T-helper 17 cell (primary cell): ENCODE measurements around the gene LYSMD1. TPM values are rescaled to one million over a fixed set of nuclear protein-coding genes. Genes with fewer than 3 reads are reported as not detected.
"Not testable (repeated sequence)": the region's sequence is repeated elsewhere in the genome, so short reads cannot be mapped to it uniquely, and the experiment has no call there.

Source experiments
- ATAC-seq: fragments of 150-1000 bp; cut with Tn5 transposase; 2 replicates; pipeline ENCODE4 v1.10.0; 2021; ENCODE audit warnings: mild to moderate bottlenecking, moderate library complexity
- DNase-seq, 3 donors: peaks; one replicate each; pipeline versions ENCODE4 v3.0.0 to v3.0.0-alpha.2; 2020 to 2021
- H3K9me3 ChIP-seq: one replicate; pipeline ENCODE4 v1.7.0; 2013; ENCODE audit warnings: low read length, mild to moderate bottlenecking; ENCODE audit not compliant: control insufficient read depth, poor library complexity, severe bottlenecking
- H3K27ac Mint-ChIP-seq: one replicate; pipeline ENCODE4 v1.8.0; 2022; ENCODE audit warnings: mild to moderate bottlenecking, moderate library complexity, mixed read lengths
- H3K27me3 Mint-ChIP-seq: one replicate; pipeline ENCODE4 v1.8.0; 2022; ENCODE audit warnings: mixed read lengths
- H3K36me3 Mint-ChIP-seq: one replicate; pipeline ENCODE4 v1.8.0; 2022; ENCODE audit warnings: low read depth, mixed read lengths
- H3K4me1 Mint-ChIP-seq: one replicate; pipeline ENCODE4 v1.8.0; 2022; ENCODE audit warnings: mild to moderate bottlenecking, mixed read lengths
- H3K4me3 Mint-ChIP-seq: one replicate; pipeline ENCODE4 v1.8.0; 2022; ENCODE audit warnings: mild to moderate bottlenecking, moderate library complexity, mixed read lengths
- total RNA-seq, 4 donors: library from RNA in 2 of 4; stranded (reverse) in 2 of 4; gene quantifications; one replicate each; pipeline ENCODE4 v1.2.3 and lab custom pipeline; 2022 to 2026

Gene LYSMD1
- total RNA-seq, 2 donors from 2014 or later = 0.39 to 0.70 TPM

DNA sequence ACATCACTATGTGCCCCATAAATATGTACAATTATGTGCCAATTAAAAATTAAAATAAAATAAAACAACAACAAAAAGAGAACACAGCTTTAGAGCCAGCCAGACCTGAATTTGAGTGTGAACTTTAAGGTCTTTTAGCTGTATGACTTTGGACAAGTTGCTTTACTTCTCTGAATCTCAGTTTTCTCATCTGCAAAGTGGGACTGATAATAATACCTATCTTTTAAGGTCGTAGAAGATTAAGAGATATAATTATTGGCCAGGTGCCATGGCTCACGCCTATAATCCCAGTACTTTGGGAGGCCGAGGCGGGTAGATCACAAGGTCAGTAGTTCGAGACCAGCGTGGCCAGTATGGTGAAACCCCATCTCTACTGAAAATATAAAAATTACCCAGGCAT lies 27.6 kb upstream of the LYSMD1 start:
- DNase-seq = no peak
- Mint-ChIP-seq H3K4me1 (peaks cover 29% of the 10 kb centered on the region), H3K27me3 (no peaks in the 10 kb centered on the region), H3K36me3 (peaks cover 5% of the 10 kb centered on the region), H3K27ac (no peak overlapping the region), H3K4me3 (no peak overlapping the region)
- no peak for ATAC-seq
- H3K9me3 ChIP-seq = no peaks in the 10 kb centered on the region

- no peak for DNase-seq
- H3K27ac Mint-ChIP-seq = no peak overlapping the region
- H3K4me1 Mint-ChIP-seq = peaks cover 26% of the 10 kb centered on the region
- ATAC-seq = no peak
- no peaks in the 10 kb centered on the region for H3K27me3 Mint-ChIP-seq
- peaks cover 4% of the 10 kb centered on the region for H3K36me3 Mint-ChIP-seq
- H3K9me3 ChIP-seq = no peaks in the 10 kb centered on the region
- H3K4me3 Mint-ChIP-seq = peak overlapping the region; percentile 52
Measured at GRCh38 chr1:151192047-151192446, 26.3 kb upstream of the LYSMD1 start.

DNA sequence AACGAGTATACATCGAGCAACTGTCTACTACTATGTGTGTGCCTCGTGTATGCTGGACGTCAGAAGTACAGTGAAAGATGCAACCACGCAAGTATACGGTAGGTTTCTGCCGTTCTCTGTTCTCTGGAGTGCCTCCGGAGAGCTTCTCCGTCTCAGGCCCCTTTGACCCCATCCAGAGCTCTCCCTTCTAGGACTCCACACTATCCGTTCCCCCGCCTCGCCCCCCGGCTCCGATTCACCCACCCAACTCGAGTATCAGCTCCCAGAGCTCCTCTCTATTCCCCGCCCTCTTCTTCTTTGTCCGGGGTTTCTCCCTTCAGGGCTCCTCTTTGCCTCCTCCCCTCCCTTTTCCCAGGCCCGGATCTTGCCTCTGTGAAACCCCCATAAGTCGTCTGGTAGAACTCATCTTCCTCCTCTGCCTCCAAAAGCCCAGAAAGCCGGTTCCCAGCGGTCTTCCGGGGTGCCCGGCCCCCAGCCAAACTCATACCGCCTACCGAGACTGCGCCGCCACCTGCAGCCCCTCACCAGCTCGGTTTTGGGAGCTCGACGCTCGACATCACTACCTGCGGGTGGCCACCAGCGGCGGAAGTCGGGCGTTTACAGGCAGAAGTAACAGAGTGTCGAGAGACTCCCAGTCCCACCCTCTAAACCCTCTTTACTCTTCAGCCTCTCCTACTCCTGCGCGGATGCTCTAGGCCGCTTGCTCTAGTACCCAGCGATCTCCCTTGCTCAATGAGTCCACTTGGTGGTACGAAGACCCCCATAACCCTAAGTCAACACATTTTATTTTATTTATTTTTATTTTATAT lies 24.1 kb upstream of the LYSMD1 start, which contains the start of gene VPS72:
VPS72 (minus strand) TSS at position 561 of the 809 bp plus-strand sequence; CDS start at position 485, 76 bp downstream.
- H3K27me3 Mint-ChIP-seq = no peaks in the 10 kb centered on the region
- H3K9me3 ChIP-seq = no peaks in the 10 kb centered on the region
- DNase-seq (peak; percentile 71 to 79 (median 74)), ATAC-seq (peak; percentile 95)
- peak within 1 kb of the TSS; percentile 100 for H3K27ac Mint-ChIP-seq
- H3K36me3 Mint-ChIP-seq = peaks cover 4% of the 10 kb centered on the region
- H3K4me3 Mint-ChIP-seq = peak within 1 kb of the TSS; percentile 100
- peaks cover 26% of the 10 kb centered on the region for H3K4me1 Mint-ChIP-seq

DNA sequence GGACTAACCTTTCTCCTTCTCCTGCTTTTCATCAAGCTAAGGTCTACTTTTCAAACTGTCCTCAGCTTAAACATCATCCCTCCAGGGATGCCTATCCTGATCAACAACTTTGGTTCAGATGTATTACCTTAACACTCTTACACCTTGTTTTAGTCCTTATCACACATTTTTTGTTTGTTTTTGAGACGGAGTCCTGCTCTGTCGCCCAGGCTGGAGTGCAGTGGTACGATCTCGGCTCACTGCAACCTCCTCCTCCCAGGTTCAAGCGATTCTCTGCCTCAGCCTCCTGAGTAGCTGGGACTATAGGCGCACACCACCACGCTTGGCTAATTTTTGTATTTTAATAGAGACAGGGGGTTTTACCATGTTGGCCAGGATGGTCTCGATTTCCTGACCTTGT lies 23.0 kb upstream of the LYSMD1 start:
- ATAC-seq, H3K9me3 ChIP-seq, H3K27me3 Mint-ChIP-seq, DNase-seq, H3K36me3 Mint-ChIP-seq: not testable (repeated sequence)
- Mint-ChIP-seq H3K4me1 (peaks cover 26% of the 10 kb centered on the region), H3K27ac (peak overlapping the region; percentile 100), H3K4me3 (peak overlapping the region; percentile 100)

DNA sequence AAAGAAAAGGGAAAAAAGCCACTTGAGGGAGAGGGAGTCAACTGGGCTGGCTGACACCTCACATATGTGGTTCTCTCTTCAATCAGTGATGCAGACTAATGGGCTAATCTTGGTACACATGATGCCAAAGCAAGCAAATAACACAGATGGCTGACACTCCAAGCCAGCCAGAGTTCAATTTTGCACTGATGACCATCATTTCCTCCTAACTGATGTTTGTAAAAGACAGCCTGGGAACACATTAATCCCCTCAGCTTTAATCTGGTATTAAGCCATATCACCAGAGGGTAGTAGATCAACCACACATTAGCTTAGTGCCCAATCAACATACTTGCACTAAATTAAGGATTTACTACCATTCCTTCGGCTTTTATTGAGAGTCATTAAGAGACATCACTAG lies 21.5 kb upstream of the LYSMD1 start:
- Mint-ChIP-seq H3K36me3 (peaks cover 15% of the 10 kb centered on the region), H3K4me3 (no peak overlapping the region), H3K27ac (no peak overlapping the region), H3K27me3 (no peaks in the 10 kb centered on the region), H3K4me1 (peaks cover 32% of the 10 kb centered on the region)
- DNase-seq (no peak), ATAC-seq (no peak)
- no peaks in the 10 kb centered on the region for H3K9me3 ChIP-seq

DNA sequence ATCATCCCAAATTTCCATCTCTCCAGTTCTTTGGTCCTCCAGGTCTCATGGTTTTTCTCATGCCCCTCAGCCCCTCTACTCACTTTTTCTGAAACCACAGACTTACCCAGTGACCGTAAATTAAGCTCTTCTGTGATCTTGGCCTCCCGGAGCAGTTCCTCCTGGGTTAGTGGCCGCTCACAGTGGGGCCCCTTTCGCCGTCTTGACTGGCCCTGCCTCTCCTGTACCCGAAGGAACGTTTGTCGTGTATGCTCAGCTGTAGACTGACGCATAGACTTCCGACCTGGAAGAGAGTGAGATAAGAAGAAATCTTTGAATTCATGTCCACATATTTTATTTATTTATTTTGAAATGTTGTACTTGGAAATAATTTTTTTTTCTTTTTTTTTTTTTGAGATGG lies 18.5 kb upstream of the LYSMD1 start:
- Mint-ChIP-seq H3K4me1 (peaks cover 24% of the 10 kb centered on the region), H3K36me3 (peaks cover 24% of the 10 kb centered on the region)

GRCh38 chr1:151176514-151177045 lies 10.9 kb upstream of the LYSMD1 start:
- H3K9me3 ChIP-seq = no peaks in the 10 kb centered on the region
- H3K4me3 Mint-ChIP-seq = no peak overlapping the region
- H3K27me3 Mint-ChIP-seq = no peaks in the 10 kb centered on the region
- H3K36me3 Mint-ChIP-seq = peaks cover 24% of the 10 kb centered on the region
- DNase-seq = no peak
- peaks cover 10% of the 10 kb centered on the region for H3K4me1 Mint-ChIP-seq
- peak overlapping the region; percentile 88 for H3K27ac Mint-ChIP-seq
- ATAC-seq = no peak

More for the DNA sequence above, 18.5 kb upstream of the LYSMD1 start:
- DNase-seq (no peak), ATAC-seq (no peak)
- H3K27ac Mint-ChIP-seq = no peak overlapping the region
- H3K4me3 Mint-ChIP-seq = no peak overlapping the region
- no peaks in the 10 kb centered on the region for H3K27me3 Mint-ChIP-seq
- no peaks in the 10 kb centered on the region for H3K9me3 ChIP-seq

- ATAC-seq = peak; percentile 68
- H3K4me3 Mint-ChIP-seq = no peak within 1 kb of the TSS
- no peak for DNase-seq
Measured at GRCh38 chr1:151175863-151176262, 10.2 kb upstream of the LYSMD1 start, which contains the start of gene TMOD4. Gene TMOD4 (minus strand): TSS chr1:151175981. CDS start chr1:151174875, 1,106 bp downstream.

DNA sequence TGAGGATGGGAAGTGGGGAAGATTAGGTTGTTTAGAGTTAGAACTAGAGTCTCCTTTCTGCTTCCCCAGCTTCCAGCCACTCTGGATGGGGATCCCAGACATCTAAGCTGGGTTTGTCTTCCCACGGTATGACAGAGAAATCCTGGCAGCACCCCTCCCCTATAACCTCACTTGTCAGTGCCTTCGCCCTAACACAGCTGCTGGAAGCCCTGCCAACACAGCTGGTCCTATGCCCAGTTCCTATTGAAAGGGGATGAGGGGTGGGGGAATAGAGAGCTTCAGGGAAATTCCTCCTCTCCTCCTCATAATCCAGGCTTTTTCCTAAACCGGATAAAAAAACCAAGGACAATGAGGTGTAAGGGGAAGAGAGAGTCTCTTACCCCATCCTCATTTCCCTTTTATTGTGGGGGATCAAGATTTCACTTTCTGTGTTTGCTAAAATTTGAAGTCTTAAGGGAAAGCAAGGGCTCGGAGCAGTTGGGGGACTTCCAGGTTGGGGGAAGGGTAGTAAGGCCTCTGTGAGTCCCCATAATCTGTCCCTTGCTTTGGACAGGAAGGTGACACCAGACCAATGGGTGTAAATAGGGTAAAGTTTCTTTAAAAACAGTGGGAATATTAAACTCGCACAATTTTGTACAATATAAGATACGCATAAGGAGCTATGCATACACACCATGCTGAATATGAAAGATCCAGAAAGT lies 9.5 kb upstream of the LYSMD1 start:
- no peak for DNase-seq
- no peak for ATAC-seq
- Mint-ChIP-seq H3K36me3 (peaks cover 16% of the 10 kb centered on the region), H3K27ac (peak overlapping the region; percentile 67), H3K4me1 (peaks cover 8% of the 10 kb centered on the region), H3K4me3 (no peak overlapping the region), H3K27me3 (no peaks in the 10 kb centered on the region)
- H3K9me3 ChIP-seq = no peaks in the 10 kb centered on the region

More at GRCh38 chr1:151175863-151176262, 10.2 kb upstream of the LYSMD1 start, which contains the start of gene TMOD4:
- Mint-ChIP-seq H3K4me1 (peaks cover 8% of the 10 kb centered on the region), H3K36me3 (peaks cover 19% of the 10 kb centered on the region), H3K27me3 (no peaks in the 10 kb centered on the region), H3K27ac (peak within 1 kb of the TSS; percentile 88)
- H3K9me3 ChIP-seq = no peaks in the 10 kb centered on the region

DNA sequence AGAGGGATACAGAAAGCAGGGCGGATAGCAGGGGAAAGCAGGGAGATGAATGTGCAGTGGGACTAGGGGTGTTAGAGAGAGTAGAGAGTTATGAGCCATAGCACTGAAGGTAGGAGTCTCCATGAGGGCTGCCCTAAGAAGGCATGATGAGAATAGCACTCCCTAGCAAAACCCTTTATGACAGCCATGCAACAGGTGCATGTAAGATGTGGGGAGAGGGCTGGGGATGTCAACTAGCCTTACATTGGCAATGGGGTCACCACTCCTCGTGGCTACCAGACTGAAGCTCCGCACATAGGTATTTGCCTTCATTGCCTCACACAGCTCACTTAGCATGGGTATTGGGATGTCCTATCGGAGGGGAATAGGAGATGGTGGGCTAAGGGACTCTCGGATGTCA lies 5.5 kb upstream of the LYSMD1 start:
- H3K27ac Mint-ChIP-seq = peak overlapping the region; percentile 16
- H3K27me3 Mint-ChIP-seq = no peaks in the 10 kb centered on the region
- no peak for ATAC-seq
- H3K4me3 Mint-ChIP-seq = peak overlapping the region; percentile 36
- peaks cover 15% of the 10 kb centered on the region for H3K4me1 Mint-ChIP-seq
- peaks cover 9% of the 10 kb centered on the region for H3K36me3 Mint-ChIP-seq
- H3K9me3 ChIP-seq = no peaks in the 10 kb centered on the region
- DNase-seq = no peak

- no peak for DNase-seq
- no peak for ATAC-seq
- H3K36me3 Mint-ChIP-seq = peaks cover 12% of the 10 kb centered on the region
- H3K4me3 Mint-ChIP-seq = peak overlapping the region; percentile 98
- H3K9me3 ChIP-seq = no peaks in the 10 kb centered on the region
- H3K4me1 Mint-ChIP-seq = peaks cover 28% of the 10 kb centered on the region
- peak overlapping the region; percentile 88 for H3K27ac Mint-ChIP-seq
- H3K27me3 Mint-ChIP-seq = no peaks in the 10 kb centered on the region
Measured at GRCh38 chr1:151167116-151167515, 1.4 kb upstream of the LYSMD1 start.

DNA sequence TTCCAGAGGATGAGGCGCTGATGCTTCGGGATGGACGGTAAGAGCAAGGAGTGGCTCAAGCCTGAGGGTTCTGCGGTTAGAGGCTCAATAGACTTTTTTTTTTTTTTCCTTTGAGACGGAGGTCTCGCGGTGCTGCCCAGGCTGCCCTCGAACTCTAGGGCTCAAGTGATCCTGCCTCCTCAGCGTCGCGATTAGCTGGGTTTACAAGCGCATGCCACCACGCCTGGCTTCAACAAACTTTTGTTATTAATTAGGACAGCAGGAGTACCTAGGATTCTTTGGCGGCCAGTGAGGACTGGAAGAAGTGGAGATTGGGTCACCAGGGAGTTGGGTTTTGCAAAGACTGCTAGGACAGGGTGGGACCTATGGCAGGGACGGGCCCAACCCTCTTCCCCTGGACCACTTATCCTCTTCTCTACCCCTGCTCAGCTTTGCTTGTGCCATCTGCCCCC lies 829 bp upstream of the LYSMD1 start:
- Mint-ChIP-seq H3K27me3 (no peaks in the 10 kb centered on the region), H3K36me3 (peaks cover 12% of the 10 kb centered on the region), H3K4me3 (peak overlapping the region; percentile 98), H3K4me1 (peaks cover 32% of the 10 kb centered on the region), H3K27ac (peak overlapping the region; percentile 88)
- ATAC-seq (no peak), DNase-seq (no peak)
- no peaks in the 10 kb centered on the region for H3K9me3 ChIP-seq

- Mint-ChIP-seq H3K27me3 (no peaks in the 10 kb centered on the region), H3K36me3 (peaks cover 9% of the 10 kb centered on the region), H3K4me1 (peaks cover 33% of the 10 kb centered on the region), H3K27ac (peak overlapping the region; percentile 88), H3K4me3 (peak overlapping the region; percentile 98)
- DNase-seq (no peak), ATAC-seq (no peak)
- no peaks in the 10 kb centered on the region for H3K9me3 ChIP-seq
Measured at GRCh38 chr1:151165281-151165737, 393 bp downstream of the LYSMD1 start.
